Renal cortex interstitium (tissue), 15 donors: ENCODE data around the gene ERN2. TPM values are rescaled to one million over a fixed set of nuclear protein-coding genes. Genes with fewer than 3 reads are reported as not detected.
"Not testable (repeated sequence)": the region's sequence is repeated elsewhere in the genome, so short reads cannot be mapped to it uniquely, and the experiment has no call there.

Source experiments
- DNase-seq, 11 donors: peaks; one replicate each; pipeline ENCODE4 v3.0.0-alpha.2; 2013; ENCODE audit warnings: low read depth in 9 of 11, low spot score in 4 of 11; ENCODE audit errors: extremely low read depth in 1 of 11
- long read RNA-seq, 16 experiments: transcript quantifications; one replicate each; lab custom pipeline, GENCODE V29; 2026
- polyA plus RNA-seq, 3 donors: library from polyadenylated mRNA; unstranded; fragments of 120-200 nt; gene quantifications; one replicate each; pipeline ENCODE4 v1.2.1, GENCODE V29; 2013; ENCODE audit not compliant: insufficient read length in 3 of 3

ERN2 gene
- under 1 TPM; 0.19 to 0.49 (median 0.47) TPM for polyA plus RNA-seq
- long read RNA-seq, donor 1: 0 reads
- long read RNA-seq, donor 2: 0 reads
- long read RNA-seq, donor 3: 0 reads
- long read RNA-seq, donor 4: 0 reads
- long read RNA-seq, donor 5: 0 reads
- long read RNA-seq, donor 6: 0 reads
- long read RNA-seq, donor 7: 0 reads
- long read RNA-seq, donor 8: 0 reads
- long read RNA-seq, donor 9: 0 reads
- long read RNA-seq, donor 10: 0 reads
- long read RNA-seq, donor 11: 0 reads
- long read RNA-seq, donor 12: 0 reads
- long read RNA-seq, donor 13: 0 reads
- long read RNA-seq, donor 14: 0 reads
- long read RNA-seq, donor 15: 0 reads
- long read RNA-seq, donor 16: 0 reads

DNA sequence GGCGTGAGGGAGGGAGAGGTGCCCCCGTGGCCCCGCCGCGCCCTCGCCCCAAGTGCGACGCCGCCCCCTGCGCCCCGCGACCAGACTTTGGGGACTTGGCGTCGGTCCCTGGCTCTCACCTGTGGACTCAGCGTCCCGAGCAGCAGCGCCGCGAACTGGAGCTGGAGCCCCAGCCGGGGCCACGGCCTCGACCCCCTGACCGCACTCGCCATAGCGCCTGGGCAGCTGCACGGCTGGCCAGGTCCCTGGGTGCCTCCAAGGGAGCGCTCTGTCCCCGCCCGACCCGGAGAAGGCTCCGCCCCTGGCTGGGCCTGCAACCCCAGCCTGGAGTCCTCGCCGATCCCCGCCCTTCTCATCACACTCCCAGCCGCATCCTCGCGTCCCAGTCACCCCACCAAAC is at the start of gene ERN2:
TSS of gene ERN2 (minus strand) at position 247 of the 400 bp plus-strand sequence. CDS start at position 212, 35 bp downstream.
- DNase-seq: no peak

DNA sequence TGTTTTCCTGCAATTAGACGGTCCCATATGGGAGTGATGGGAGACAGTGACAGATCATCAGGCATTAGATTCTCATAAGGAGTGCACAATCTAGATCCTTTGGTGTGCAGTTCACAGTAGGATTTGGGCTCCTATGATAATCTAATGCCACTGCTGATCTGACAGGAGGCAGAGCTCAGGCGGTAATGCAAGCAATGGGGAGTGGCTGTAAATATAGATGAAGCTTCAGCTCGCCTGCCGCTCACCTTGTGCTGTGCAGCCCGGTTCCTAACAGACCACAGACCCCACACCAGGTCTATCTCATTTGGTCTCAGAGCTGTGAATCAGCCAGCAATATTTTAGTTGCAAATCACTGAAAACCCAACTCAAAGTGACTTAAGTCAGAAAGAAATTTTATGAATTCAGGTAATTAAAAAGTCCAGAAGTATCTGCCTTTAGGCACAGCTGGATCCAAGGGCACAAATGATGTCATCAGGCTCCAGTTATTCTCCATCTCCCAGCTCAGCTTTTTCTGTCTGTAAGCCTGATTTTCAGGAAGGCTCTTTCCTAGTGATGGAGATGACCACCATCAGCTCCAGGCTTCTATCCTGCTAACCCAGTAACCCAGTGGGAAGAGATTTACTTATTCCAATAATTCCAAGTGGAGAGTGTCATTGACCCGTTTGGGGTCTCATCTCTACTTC is 45.1 kb upstream of the ERN2 start:
- DNase-seq: no peak

DNA sequence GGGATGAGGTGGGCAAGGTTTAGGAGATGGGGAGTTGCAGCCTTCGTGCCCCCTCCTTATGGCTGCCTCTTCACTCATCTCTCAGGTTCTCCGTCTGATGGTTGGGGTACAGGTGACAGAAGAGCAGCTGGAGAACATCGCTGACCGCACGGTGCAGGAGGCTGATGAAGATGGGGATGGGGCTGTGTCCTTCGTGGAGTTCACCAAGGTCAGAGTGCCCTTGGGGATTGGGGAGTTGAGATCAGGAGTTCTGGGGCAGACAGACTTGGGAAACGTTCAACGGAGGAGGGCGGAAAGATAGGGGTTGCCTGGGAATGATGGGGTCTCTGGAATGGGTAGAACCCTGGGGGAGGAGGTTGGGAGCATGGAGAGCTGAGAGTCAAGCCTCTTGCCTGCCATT is 44.1 kb upstream of the ERN2 start:
- no peak for DNase-seq

- DNase-seq: no peak
Observed at GRCh38 chr16:23755484-23755809, 42.4 kb upstream of the ERN2 start.

DNA sequence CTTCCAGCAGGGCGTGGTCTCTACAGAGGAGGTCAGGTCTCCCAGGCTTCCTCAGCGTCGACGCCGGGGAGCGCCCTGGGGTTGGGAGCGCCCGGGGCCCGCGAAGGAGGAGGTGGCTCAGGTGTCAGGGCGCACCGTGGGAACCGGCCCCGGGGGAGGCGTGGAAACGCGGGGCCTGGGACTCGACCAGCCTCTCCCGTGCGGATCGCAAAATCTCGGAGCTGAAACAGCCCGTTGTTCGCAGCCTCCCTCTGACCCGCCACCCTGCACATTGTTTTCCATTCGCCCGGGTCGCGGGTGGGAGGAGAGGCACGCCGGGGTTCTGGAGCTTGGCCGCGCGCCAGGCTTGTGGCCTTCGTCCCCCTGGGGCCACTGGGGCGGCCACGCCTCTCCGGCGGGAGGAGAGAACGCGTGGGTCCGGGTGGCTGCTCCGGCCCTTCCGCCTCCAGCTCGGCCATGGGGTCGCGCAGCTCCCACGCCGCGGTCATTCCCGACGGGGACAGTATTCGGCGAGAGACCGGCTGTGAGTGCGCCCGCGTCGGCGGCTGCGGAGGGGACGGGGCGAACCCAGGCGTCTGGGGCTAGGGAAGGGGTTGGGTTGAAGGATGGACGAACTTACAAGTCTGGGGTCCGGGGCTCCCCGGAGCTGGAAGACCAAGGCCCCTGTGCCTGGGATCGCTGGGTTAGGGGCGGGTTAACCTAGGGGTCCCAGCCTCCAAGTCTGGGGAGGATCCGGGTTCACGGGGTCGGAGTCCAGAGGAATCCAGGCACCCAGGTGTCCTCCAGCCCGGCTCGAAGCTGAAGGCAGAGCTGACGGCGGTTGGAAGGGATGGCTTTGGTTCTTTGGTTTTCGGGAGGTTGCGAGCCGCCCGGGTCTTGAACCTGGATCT is 41.8 kb upstream of the ERN2 start, which contains the start of gene CHP2:
TSS of gene CHP2 (plus strand) at position 433 of the 890 bp plus-strand sequence. CDS start at position 457, 24 bp downstream.
- peak in 5 of 11 donors; percentile 7 to 39 (median 23) for DNase-seq

- no peak for DNase-seq
Observed at GRCh38 chr16:23753908-23754593, 41.0 kb upstream of the ERN2 start.

- not testable (repeated sequence) for DNase-seq
Observed at GRCh38 chr16:23751053-23751452, 38.0 kb upstream of the ERN2 start.

GRCh38 chr16:23748630-23749029 is 35.6 kb upstream of the ERN2 start:
- DNase-seq: no peak

DNA sequence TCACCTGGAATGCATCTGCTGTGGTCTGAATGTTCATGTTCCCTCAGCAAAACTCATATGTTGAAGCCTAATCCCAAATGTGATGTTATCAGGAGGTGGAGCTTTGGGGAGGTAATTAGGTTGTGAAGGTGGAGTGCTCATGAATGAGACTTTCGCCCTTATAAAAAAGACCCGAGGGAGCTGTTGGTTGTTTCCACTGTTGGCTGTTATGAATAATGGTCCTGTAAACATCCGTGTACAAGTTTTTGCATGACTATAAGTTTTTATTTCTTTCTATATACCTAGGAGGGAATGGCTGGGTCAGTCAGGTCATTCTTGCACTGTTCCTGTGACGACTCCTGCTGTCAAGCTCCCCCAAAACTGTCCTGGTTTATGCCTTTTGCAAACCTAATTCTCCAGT is 32.2 kb upstream of the ERN2 start:
- DNase-seq: no peak

DNA sequence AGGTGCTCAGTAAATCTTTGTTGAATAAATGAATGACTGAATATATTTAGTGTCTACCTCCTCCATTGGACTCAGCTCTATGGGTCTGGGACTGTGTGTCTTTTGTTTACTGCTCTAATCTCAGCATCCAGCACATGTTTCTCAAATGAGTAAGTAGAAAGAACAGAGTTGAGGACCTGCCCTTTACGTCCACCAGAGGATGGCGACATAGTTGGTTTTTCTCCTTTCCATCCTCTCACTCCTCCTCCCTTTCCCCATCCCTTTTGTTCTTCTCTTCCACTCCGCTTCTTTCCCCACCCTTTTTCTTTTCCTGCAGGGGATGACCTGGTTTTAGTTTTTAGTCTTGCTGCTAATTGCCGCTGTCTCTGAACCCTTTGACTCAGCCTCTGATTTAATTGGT is 29.7 kb upstream of the ERN2 start:
- no peak for DNase-seq

- DNase-seq: no peak
Observed at GRCh38 chr16:23741675-23742303, 28.8 kb upstream of the ERN2 start.

GRCh38 chr16:23739516-23739915 is 26.5 kb upstream of the ERN2 start:
- DNase-seq: no peak

DNA sequence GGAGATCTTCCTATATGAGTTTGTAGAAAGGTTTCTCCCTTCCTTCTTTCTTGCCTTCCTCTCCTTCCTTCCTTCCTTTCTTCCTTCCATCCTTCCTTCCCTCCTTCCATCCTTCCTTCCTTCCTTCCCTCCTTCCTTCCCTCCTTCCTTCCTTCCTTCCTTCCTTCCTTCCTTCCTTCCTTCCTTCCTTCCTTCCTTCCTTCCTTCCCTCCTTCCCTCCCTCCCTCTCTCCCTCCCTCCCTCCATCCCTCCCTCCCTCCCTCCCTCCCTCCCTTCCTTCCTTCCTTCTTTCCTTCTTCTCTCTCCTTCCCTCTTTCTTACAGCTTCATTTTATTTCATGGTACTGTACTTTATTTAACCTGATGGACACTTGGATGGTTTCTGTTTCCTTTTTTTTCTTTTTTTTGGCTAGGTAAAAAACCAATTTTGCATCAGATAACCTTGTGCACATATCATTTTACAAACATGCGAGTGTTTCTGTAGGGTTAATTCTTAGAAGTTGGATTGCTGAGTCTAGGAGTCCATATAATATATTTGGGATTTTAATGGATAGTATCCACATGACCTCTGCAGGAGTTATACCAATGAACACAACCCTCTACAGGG is 24.5 kb upstream of the ERN2 start:
- DNase-seq: not testable (repeated sequence)

GRCh38 chr16:23734176-23734893 is 21.3 kb upstream of the ERN2 start:
- no peak for DNase-seq

DNA sequence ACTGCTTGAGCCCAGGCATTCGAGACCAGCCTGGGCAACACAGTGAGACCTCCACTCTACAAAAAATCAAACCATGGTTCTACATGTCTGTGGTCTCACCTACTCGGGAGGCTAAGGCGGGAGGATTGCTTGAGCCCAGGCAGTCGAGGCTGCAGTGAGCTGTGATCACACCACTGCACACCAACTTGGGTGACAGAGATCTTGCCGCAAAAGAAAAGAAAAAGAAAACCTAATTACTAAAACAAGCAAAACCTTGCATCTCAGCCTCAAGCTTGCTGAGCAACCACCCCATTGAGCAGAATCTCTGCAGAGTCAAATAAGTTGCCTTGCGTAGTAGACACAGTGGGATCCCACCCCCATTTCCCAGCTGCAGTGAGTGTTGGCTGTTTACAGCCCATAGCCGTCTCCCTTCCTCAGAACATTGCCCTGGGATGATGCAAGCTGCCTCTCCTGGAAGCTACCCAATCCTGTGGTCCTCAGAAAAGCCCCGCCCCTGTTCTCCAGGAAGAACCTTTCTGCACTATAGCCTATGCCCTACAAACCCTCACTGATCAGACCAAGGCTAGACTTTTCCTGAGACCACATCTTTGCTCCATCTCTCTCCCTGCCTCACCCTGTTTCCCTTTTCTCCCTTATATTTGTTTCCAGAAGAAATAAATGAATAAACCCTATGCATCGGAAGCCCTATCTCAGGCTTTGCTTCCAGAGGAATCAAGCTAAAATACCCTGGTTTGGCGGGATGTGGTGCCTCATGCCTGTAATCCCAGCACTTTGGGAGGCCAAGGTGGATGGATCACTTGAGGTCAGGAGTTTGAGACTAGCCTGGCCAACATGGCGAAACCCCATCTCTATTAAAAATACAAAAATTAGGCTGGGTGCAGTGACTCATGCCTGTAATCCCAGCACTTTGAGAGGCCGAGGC is 16.7 kb upstream of the ERN2 start:
- no peak for DNase-seq

DNA sequence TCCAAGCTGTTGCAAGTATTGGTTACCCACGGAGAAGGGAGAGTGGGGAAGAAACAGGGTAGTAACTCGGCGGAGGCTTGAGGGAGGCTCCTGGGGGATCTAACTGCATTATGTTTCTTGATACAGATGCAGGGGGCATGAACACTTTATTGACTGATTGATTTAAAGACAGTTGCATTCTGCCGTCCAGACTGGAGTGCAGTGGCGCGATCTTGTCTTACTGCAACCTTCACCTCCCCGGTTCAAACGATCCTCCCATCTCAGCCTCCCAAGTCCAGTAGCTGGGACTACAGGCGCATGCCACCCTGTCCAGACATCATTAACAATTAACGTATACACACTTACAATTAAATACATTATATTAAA is 15.1 kb upstream of the ERN2 start:
- DNase-seq: no peak

- DNase-seq: no peak
Observed at GRCh38 chr16:23726710-23727109, 13.7 kb upstream of the ERN2 start.
